NK-92 (cell line): ENCODE measurements around the gene WHRN.
A peak's percentile ranks its signal among the peaks of the same experiment; 100 is the strongest.

ENCODE experiments used
- DNase-seq: peaks from one replicate; lab custom pipeline; 2025; ENCODE audit not compliant: unreplicated experiment; lab: John Stamatoyannopoulos, UW

The WHRN gene

GRCh38 chr9:114401344-114401743 is 103.9 kb downstream of the WHRN start:
- DNase-seq, result no peak

- DNase-seq, result no peak
Measured at GRCh38 chr9:114400772-114401171, 104.5 kb downstream of the WHRN start.

GRCh38 chr9:114400219-114400618 is 105.1 kb downstream of the WHRN start:
- DNase-seq, result no peak

GRCh38 chr9:114399381-114399780 is 105.9 kb downstream of the WHRN start:
- no peak for DNase-seq

GRCh38 chr9:114397848-114398605 is 107.2 kb downstream of the WHRN start:
- peak; percentile 62 for DNase-seq

GRCh38 chr9:114397219-114397847 is 107.9 kb downstream of the WHRN start:
- DNase-seq, result no peak

- DNase-seq, result no peak
Measured at GRCh38 chr9:114396558-114397218, 108.6 kb downstream of the WHRN start.

GRCh38 chr9:114395768-114396167 is 109.5 kb downstream of the WHRN start:
- no peak for DNase-seq

GRCh38 chr9:114395334-114395617 is 110.0 kb downstream of the WHRN start:
- no peak for DNase-seq

- DNase-seq, result no peak
Measured at GRCh38 chr9:114394523-114395333, 110.5 kb downstream of the WHRN start.

- DNase-seq, result no peak
Measured at GRCh38 chr9:114392749-114393112, 112.5 kb downstream of the WHRN start.

GRCh38 chr9:114390952-114391351 is 114.3 kb downstream of the WHRN start:
- no peak for DNase-seq

GRCh38 chr9:114389612-114390368 is 115.5 kb downstream of the WHRN start:
- DNase-seq, result no peak

- no peak for DNase-seq
Measured at GRCh38 chr9:114388764-114389375, 116.4 kb downstream of the WHRN start.

GRCh38 chr9:114388357-114388682 is 117.0 kb downstream of the WHRN start:
- no peak for DNase-seq

- no peak for DNase-seq
Measured at GRCh38 chr9:114387680-114388356, 117.5 kb downstream of the WHRN start, which contains the start of gene AKNA. Gene AKNA (minus strand): TSS chr9:114387982. CDS start chr9:114381333, 6,649 bp downstream.

GRCh38 chr9:114386886-114387679 is 118.2 kb downstream of the WHRN start:
- no peak for DNase-seq

- no peak for DNase-seq
Measured at GRCh38 chr9:114386361-114386885, 118.8 kb downstream of the WHRN start.
